ENCODE measurements around the gene DNAH2. TPM values are rescaled to one million over a fixed set of nuclear protein-coding genes. Genes with fewer than 3 reads are reported as not detected.

The DNAH2 gene
- total and polyA plus RNA-seq, 9 of the 15 experiments (the other 6 are each of a cell fraction or from before 2014, with no cell fraction given), result 0.03 TPM; not detected in 8

DNA sequence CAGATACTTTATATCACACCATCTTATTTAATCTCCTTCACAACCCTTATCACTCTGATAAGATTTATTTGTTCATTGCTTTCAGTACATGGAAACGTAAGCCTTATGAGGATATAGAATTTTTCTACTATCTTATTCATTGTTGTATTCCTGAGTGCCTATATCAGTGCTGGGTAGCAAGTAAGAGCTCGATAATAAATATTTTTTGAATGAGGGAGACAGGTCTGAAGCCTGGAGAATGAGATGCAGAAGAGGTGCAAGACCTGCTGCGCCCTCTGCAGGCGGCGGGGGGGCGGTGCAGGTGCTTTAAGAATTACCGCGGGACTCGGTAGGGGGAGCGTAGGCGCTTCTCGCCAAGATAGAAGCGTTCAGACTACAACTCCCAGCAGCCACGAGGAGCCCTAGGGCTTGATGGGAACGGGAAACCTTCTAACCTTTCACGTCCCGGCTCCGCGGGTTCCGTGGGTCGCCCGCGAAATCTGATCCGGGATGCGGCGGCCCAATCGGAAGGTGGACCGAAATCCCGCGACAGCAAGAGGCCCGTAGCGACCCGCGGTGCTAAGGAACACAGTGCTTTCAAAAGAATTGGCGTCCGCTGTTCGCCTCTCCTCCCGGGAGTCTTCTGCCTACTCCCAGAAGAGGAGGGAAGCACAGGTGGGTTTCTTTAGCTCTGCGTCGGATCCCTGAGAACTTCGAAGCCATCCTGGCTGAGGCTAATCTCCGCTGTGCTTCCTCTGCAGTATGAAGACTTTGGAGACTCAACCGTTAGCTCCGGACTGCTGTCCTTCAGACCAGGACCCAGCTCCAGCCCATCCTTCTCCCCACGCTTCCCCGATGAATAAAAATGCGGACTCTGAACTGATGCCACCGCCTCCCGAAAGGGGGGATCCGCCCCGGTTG lies 29.4 kb upstream of the DNAH2 start, which contains the start of gene WRAP53 (continued):
- TF ChIP-seq JUN (IDR thresholded peaks at IDR 0.05; ENCODE audit: borderline replicate concordance, low read depth, low read length) (0 out of 2 replicates have a peak, but pooled peaks have one; percentile 16), JUN (CRISPR knock-in tag; IDR thresholded peaks at IDR 0.05; ENCODE audit: borderline replicate concordance) (no peak), HDAC8 (tag; IDR thresholded peaks at IDR 0.05) (no peak), ERF (CRISPR knock-in tag; IDR thresholded peaks at IDR 0.05) (no peak), ATF1 (CRISPR knock-in tag; IDR thresholded peaks at IDR 0.05) (no peak), ATF1 (tag; IDR thresholded peaks at IDR 0.05) (0 out of 2 replicates have a peak, but pooled peaks have one; percentile 55), U2AF2 (optimal IDR thresholded peaks at IDR 0.05; ENCODE audit: low read depth, low read length) (no peak), ZNF23 (CRISPR knock-in tag; IDR thresholded peaks at IDR 0.05) (no peak), CC2D1A (IDR thresholded peaks at IDR 0.05) (no peak), EP300 (IDR thresholded peaks at IDR 0.05; ENCODE audit: low read length) (no peak), EZH2 (IDR thresholded peaks at IDR 0.05; ENCODE audit: borderline replicate concordance, low read depth, low read length) (no peak), ZFP1 (CRISPR knock-in tag; IDR thresholded peaks at IDR 0.05) (no peak), POLR2A (conservative IDR thresholded peaks at IDR 0.05) (peak; percentile 76), TOE1 (IDR thresholded peaks at IDR 0.05; ENCODE audit: borderline replicate concordance) (no peak), TOE1 (CRISPR knock-in tag; IDR thresholded peaks at IDR 0.05; ENCODE audit: borderline replicate concordance, low read depth) (no peak), HDAC3 (IDR thresholded peaks at IDR 0.05; ENCODE audit: borderline replicate concordance, partially characterized antibody) (no peak), NONO (IDR thresholded peaks at IDR 0.05; ENCODE audit: low read depth in 2 of 2, low read length in 1 of 2) (no peak), TEAD4 (IDR thresholded peaks at IDR 0.05; ENCODE audit: low read length) (no peak), TEAD4 (CRISPR knock-in tag; IDR thresholded peaks at IDR 0.05; ENCODE audit: borderline replicate concordance) (no peak), SREBF1 (IDR thresholded peaks at IDR 0.05; ENCODE audit: borderline replicate concordance, low read depth, low read length) (no peak)
- TF ChIP-seq, protein P1, sequence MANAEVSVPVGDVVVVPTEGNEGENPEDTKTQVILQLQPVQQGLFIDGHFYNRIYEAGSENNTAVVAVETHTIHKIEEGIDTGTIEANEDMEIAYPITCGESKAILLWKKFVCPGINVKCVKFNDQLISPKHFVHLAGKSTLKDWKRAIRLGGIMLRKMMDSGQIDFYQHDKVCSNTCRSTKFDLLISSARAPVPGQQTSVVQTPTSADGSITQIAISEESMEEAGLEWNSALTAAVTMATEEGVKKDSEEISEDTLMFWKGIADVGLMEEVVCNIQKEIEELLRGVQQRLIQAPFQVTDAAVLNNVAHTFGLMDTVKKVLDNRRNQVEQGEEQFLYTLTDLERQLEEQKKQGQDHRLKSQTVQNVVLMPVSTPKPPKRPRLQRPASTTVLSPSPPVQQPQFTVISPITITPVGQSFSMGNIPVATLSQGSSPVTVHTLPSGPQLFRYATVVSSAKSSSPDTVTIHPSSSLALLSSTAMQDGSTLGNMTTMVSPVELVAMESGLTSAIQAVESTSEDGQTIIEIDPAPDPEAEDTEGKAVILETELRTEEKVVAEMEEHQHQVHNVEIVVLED (CRISPR knock-in tag; IDR thresholded peaks at IDR 0.05), result peak; percentile 85
- TF ChIP-seq, protein P2, sequence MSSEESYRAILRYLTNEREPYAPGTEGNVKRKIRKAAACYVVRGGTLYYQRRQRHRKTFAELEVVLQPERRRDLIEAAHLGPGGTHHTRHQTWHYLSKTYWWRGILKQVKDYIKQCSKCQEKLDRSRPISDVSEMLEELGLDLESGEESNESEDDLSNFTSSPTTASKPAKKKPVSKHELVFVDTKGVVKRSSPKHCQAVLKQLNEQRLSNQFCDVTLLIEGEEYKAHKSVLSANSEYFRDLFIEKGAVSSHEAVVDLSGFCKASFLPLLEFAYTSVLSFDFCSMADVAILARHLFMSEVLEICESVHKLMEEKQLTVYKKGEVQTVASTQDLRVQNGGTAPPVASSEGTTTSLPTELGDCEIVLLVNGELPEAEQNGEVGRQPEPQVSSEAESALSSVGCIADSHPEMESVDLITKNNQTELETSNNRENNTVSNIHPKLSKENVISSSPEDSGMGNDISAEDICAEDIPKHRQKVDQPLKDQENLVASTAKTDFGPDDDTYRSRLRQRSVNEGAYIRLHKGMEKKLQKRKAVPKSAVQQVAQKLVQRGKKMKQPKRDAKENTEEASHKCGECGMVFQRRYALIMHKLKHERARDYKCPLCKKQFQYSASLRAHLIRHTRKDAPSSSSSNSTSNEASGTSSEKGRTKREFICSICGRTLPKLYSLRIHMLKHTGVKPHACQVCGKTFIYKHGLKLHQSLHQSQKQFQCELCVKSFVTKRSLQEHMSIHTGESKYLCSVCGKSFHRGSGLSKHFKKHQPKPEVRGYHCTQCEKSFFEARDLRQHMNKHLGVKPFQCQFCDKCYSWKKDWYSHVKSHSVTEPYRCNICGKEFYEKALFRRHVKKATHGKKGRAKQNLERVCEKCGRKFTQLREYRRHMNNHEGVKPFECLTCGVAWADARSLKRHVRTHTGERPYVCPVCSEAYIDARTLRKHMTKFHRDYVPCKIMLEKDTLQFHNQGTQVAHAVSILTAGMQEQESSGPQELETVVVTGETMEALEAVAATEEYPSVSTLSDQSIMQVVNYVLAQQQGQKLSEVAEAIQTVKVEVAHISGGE (CRISPR knock-in tag; IDR thresholded peaks at IDR 0.05), result peak in 1 of 3 experiments; percentile 90; a peak in 2 of 6 replicates
- TF ChIP-seq, protein P3, sequence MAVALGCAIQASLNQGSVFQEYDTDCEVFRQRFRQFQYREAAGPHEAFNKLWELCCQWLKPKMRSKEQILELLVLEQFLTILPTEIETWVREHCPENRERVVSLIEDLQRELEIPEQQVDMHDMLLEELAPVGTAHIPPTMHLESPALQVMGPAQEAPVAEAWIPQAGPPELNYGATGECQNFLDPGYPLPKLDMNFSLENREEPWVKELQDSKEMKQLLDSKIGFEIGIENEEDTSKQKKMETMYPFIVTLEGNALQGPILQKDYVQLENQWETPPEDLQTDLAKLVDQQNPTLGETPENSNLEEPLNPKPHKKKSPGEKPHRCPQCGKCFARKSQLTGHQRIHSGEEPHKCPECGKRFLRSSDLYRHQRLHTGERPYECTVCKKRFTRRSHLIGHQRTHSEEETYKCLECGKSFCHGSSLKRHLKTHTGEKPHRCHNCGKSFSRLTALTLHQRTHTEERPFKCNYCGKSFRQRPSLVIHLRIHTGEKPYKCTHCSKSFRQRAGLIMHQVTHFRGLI (CRISPR knock-in tag; IDR thresholded peaks at IDR 0.05), result no peak

All from K562 (cell line).